CD14-positive monocyte (primary cell): ENCODE measurements around the gene PRKX. TPM values are rescaled to one million over a fixed set of nuclear protein-coding genes. Genes with fewer than 3 reads are reported as not detected.

Source experiments
- DNase-seq, 3 donors: peaks; one replicate each; pipeline ENCODE4 v3.0.0-alpha.2; 2011 to 2022
- H2AFZ ChIP-seq: 2 replicates; pipeline ENCODE4 v1.6.0; 2012; ENCODE audit warnings: mild to moderate bottlenecking, low read depth, low read length, inconsistent platforms; ENCODE audit not compliant: insufficient read depth, poor library complexity, severe bottlenecking
- H3K27ac ChIP-seq, 2 donors: 1 replicate in 1 of 2; 2 replicates in 1 of 2; pipeline ENCODE4 v1.5.1; 2012 to 2013; ENCODE audit warnings: low read length in 2 of 2, control low read depth in 1 of 2, inconsistent platforms in 1 of 2, low read depth in 1 of 2, mild to moderate bottlenecking in 1 of 2
- H3K27me3 ChIP-seq, 2 donors: one replicate each; pipeline versions ENCODE4 v1.6.0 to v1.6.1; 2011 to 2013; ENCODE audit warnings: low read length in 2 of 2; ENCODE audit not compliant: control insufficient read depth in 2 of 2, insufficient read depth in 2 of 2
- H3K36me3 ChIP-seq, 2 donors: replicated peaks in 1 of 2; 1 replicate in 1 of 2; 2 replicates in 1 of 2; pipeline versions ENCODE4 v1.5.1 to v1.6.1; 2012 to 2013; ENCODE audit warnings: low read length in 2 of 2, control low read depth in 1 of 2, inconsistent platforms in 1 of 2, mild to moderate bottlenecking in 1 of 2; ENCODE audit not compliant: insufficient read depth in 2 of 2, control insufficient read depth in 1 of 2
- H3K4me1 ChIP-seq, 2 donors: 1 replicate in 1 of 2; 2 replicates in 1 of 2; pipeline versions ENCODE4 v1.5.1 to v1.6.1; 2012 to 2013; ENCODE audit warnings: low read length in 2 of 2, control low read depth in 1 of 2, inconsistent platforms in 1 of 2, mild to moderate bottlenecking in 1 of 2, moderate library complexity in 1 of 2; ENCODE audit not compliant: insufficient read depth in 2 of 2, control insufficient read depth in 1 of 2
- H3K4me2 ChIP-seq: replicated peaks from 2 replicates; pipeline ENCODE3; 2012; ENCODE audit warnings: low read length, moderate library complexity, mild to moderate bottlenecking; ENCODE audit not compliant: poor library complexity, severe bottlenecking; ENCODE audit errors: extremely low read depth
- H3K4me3 ChIP-seq, 3 experiments: fragments of 200-600 bp in 1 of 3; sonication (generic) in 1 of 3; replicated peaks in 1 of 3; 1 replicate in 2 of 3; 2 replicates in 1 of 3; pipeline ENCODE4 v1.5.1; 2011 to 2013; ENCODE audit warnings: low read length in 3 of 3, mild to moderate bottlenecking in 3 of 3, control low read depth in 2 of 3, low read depth in 2 of 3, inconsistent platforms in 1 of 3, moderate library complexity in 1 of 3
- H3K79me2 ChIP-seq: 2 replicates; pipeline ENCODE4 v1.6.0; 2012; ENCODE audit warnings: mild to moderate bottlenecking, control low read depth, inconsistent platforms, low read length, moderate library complexity; ENCODE audit not compliant: insufficient read depth
- H3K9ac ChIP-seq: 2 replicates; pipeline ENCODE4 v1.6.0; 2017; ENCODE audit warnings: low read length, mild to moderate bottlenecking; ENCODE audit not compliant: insufficient read depth, poor library complexity, severe bottlenecking
- H3K9me3 ChIP-seq, 2 donors: replicated peaks in 1 of 2; 1 replicate in 1 of 2; 2 replicates in 1 of 2; pipeline versions ENCODE4 v1.5.1 to v1.6.1; 2012 to 2013; ENCODE audit warnings: low read length in 2 of 2, control low read depth in 1 of 2; ENCODE audit not compliant: control insufficient read depth in 1 of 2, insufficient read depth in 1 of 2
- H4K20me1 ChIP-seq: 2 replicates; pipeline ENCODE4 v1.6.0; 2012; ENCODE audit warnings: mild to moderate bottlenecking, low read length, control low read depth, moderate library complexity; ENCODE audit not compliant: insufficient read depth
- H3K27ac Mint-ChIP-seq, 7 donors: one replicate each; pipeline ENCODE4 v1.8.0; 2020; ENCODE audit warnings: mild to moderate bottlenecking in 7 of 7, mixed read lengths in 7 of 7, moderate library complexity in 6 of 7, inconsistent platforms in 2 of 7
- H3K27me3 Mint-ChIP-seq, 3 donors: one replicate each; pipeline ENCODE4 v1.8.0; 2021 to 2022; ENCODE audit warnings: low read depth in 3 of 3, mild to moderate bottlenecking in 3 of 3, mixed read lengths in 3 of 3, moderate library complexity in 3 of 3, inconsistent platforms in 1 of 3
- H3K36me3 Mint-ChIP-seq, 2 donors: one replicate each; pipeline ENCODE4 v1.8.0; 2020; ENCODE audit warnings: mixed read lengths in 2 of 2, inconsistent platforms in 1 of 2, mild to moderate bottlenecking in 1 of 2
- H3K4me1 Mint-ChIP-seq: one replicate; pipeline ENCODE4 v1.8.0; 2020; ENCODE audit warnings: mild to moderate bottlenecking, mixed read lengths
- H3K4me3 Mint-ChIP-seq, 2 donors: one replicate each; pipeline ENCODE4 v1.8.0; 2020; ENCODE audit warnings: mild to moderate bottlenecking in 2 of 2, mixed read lengths in 2 of 2, moderate library complexity in 1 of 2
- H3K9me3 Mint-ChIP-seq, 7 donors: one replicate each; pipeline ENCODE4 v1.8.0; 2020 to 2022; ENCODE audit warnings: mixed read lengths in 7 of 7, mild to moderate bottlenecking in 6 of 7, moderate library complexity in 6 of 7, inconsistent platforms in 2 of 7
- CTCF ChIP-seq: fragments of 200-600 bp; IDR thresholded peaks from one replicate; pipeline ENCODE4 v1.8.0; 2022; ENCODE audit warnings: antibody characterized with exemption, mild to moderate bottlenecking
- WGBS: methylation state at CpG from one replicate; pipeline ENCODE4 v1.1.5; 2013; ENCODE audit warnings: missing lambda C conversion rate; ENCODE audit not compliant: insufficient coverage; 5-methylcytosine and 5-hydroxymethylcytosine counted together
- intact Hi-C, 2 donors: fragments of 100-400 bp; cut with micrococcal nuclease; formaldehyde crosslinking; loops; one replicate each; pipeline versions ENCODE4 v1.15.0 to v1.15.1; 2023
- polyA plus RNA-seq, 3 donors: library from polyadenylated mRNA; depleted of rRNA in 1 of 3; unstranded in 2 of 3; stranded (reverse) in 1 of 3; fragments of 300-500 nt in 2 of 3; fragments of >200 nt in 1 of 3; fragmentation: Illumina TruSeq in 2 of 3; gene quantifications; 1 replicate in 2 of 3; 2 replicates in 1 of 3; pipeline ENCODE4 v1.2.3, GENCODE V29; 2012 to 2021

PRKX gene
- polyA plus RNA-seq, 3 donors = 41.6 to 47.0 (median 46.2) TPM

- H3K4me1 Mint-ChIP-seq = peaks cover 17% of the 10 kb centered on the region
- H4K20me1 ChIP-seq = peaks cover 26% of the 10 kb centered on the region
- no peak for DNase-seq
- peak overlapping the region; percentile 93 for H2AFZ ChIP-seq
- H3K4me3 Mint-ChIP-seq = peak overlapping the region; percentile 80
- H3K4me1 ChIP-seq = peaks cover 14 to 31% of the 10 kb centered on the region in 2 donors
- peak overlapping the region; percentile 59 to 89 (median 83) for H3K4me3 ChIP-seq
- H3K27me3 Mint-ChIP-seq = peaks cover 0 to 10% (median 0%) of the 10 kb centered on the region in 3 donors
- peak overlapping the region in 6 of 7 donors; percentile 41 to 83 (median 67) for H3K27ac Mint-ChIP-seq
- WGBS = no CpG with 5 or more reads among the region's 15 CpGs
- H3K9ac ChIP-seq = peak overlapping the region; percentile 72
- no peaks in the 10 kb centered on the region for H3K36me3 ChIP-seq
- H3K4me2 ChIP-seq = peak overlapping the region; percentile 95
- no peaks in the 10 kb centered on the region for H3K9me3 ChIP-seq
- no peak for TF ChIP-seq CTCF
- peaks cover 43% of the 10 kb centered on the region for H3K79me2 ChIP-seq
- no peaks in the 10 kb centered on the region for H3K27me3 ChIP-seq
- H3K36me3 Mint-ChIP-seq = peaks cover 0 to 10% of the 10 kb centered on the region in 2 donors
- H3K27ac ChIP-seq = peak overlapping the region in 1 of 2 donors; percentile 70
- peaks cover 0 to 6% (median 3%) of the 10 kb centered on the region in 7 donors for H3K9me3 Mint-ChIP-seq
- intact Hi-C loops = loop anchor here in 1 of 2 donors (5.0 kb wide), 1 partner anchor 52 kb away; no protein-coding TSS in a partner anchor
Measured at GRCh38 chrX:3713937-3714434, 537 bp upstream of the PRKX start.

GRCh38 chrX:3712870-3713224 lies 602 bp downstream of the PRKX start:
- peak overlapping the region; percentile 95 to 96 for H3K4me3 Mint-ChIP-seq
- Histone ChIP-seq H3K9me3 (no peaks in the 10 kb centered on the region), H3K79me2 (peaks cover 53% of the 10 kb centered on the region), H4K20me1 (peaks cover 28% of the 10 kb centered on the region), H3K4me2 (peak overlapping the region; percentile 95), H2AFZ (peak overlapping the region; percentile 93), H3K27me3 (no peaks in the 10 kb centered on the region), H3K4me1 (peaks cover 14 to 31% of the 10 kb centered on the region in 2 donors), H3K4me3 (peak overlapping the region; percentile 68 to 89 (median 83)), H3K9ac (peak overlapping the region; percentile 72), H3K36me3 (no peaks in the 10 kb centered on the region), H3K27ac (peak overlapping the region in 1 of 2 donors; percentile 70)
- peaks cover 17% of the 10 kb centered on the region for H3K4me1 Mint-ChIP-seq
- H3K27ac Mint-ChIP-seq = no peak overlapping the region
- peaks cover 0 to 8% (median 0%) of the 10 kb centered on the region in 3 donors for H3K27me3 Mint-ChIP-seq
- DNase-seq = no peak
- peaks cover 0 to 21% of the 10 kb centered on the region in 2 donors for H3K36me3 Mint-ChIP-seq
- peaks cover 0 to 3% (median under 1%) of the 10 kb centered on the region in 7 donors for H3K9me3 Mint-ChIP-seq
- TF ChIP-seq CTCF = no peak
- intact Hi-C loops = loop anchor here in 1 of 2 donors (5.0 kb wide), 1 partner anchor 51 kb away; no protein-coding TSS in a partner anchor
- WGBS = 0% methylated on average over 22 of the region's 38 CpGs
